NCI-H345 (cell line): ENCODE data around the gene ACSS1.

Source experiments
- DNase-seq: peaks from one replicate; lab custom pipeline; 2025; lab: John Stamatoyannopoulos, UW

ACSS1 gene

DNA sequence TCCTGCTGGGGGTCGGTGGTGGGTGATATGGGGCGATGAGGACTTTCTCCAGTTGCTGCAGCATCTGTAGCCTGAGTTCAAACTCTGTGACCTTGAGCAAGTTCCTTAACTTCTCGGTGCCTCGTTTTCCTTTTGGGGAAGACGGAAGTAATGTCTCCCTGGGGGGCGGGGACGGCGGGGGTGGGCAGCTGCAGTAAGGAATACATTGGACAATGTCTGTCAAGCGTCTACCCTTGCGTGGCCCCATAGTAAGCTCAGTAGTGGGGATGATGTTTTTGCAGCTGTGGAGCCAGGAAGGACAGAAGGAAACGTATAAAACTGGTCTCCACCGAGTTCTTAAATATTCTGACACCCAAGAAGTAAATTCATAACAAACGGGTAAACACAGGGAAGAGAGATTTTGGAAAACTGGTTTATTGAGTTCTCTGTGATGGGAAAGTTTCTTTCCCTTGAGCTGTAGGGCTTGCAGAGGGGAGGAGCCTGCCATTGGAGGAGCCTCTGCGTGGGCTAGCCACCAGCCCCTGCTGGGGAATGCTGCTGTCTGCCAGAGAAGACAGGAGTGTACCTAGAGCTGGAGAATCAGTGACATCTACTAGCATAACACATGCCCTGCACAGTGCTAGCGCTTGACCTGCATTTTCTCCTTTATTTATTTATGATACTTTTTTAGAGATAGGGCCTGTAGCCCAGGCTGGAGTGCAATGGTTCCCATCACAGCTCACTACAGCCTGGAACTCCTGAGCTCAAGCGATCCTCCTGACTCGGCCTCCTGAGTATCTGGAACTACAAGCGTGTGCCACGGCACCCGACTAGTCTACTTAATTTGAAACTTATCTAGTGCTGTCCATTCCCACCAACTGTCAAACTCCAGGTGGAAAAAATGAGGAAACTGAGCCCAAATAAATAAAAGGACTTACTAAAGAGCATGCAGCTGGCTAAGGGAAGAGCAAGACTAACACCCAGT lies 1.2 kb upstream of the ACSS1 start:
- DNase-seq: no peak

DNA sequence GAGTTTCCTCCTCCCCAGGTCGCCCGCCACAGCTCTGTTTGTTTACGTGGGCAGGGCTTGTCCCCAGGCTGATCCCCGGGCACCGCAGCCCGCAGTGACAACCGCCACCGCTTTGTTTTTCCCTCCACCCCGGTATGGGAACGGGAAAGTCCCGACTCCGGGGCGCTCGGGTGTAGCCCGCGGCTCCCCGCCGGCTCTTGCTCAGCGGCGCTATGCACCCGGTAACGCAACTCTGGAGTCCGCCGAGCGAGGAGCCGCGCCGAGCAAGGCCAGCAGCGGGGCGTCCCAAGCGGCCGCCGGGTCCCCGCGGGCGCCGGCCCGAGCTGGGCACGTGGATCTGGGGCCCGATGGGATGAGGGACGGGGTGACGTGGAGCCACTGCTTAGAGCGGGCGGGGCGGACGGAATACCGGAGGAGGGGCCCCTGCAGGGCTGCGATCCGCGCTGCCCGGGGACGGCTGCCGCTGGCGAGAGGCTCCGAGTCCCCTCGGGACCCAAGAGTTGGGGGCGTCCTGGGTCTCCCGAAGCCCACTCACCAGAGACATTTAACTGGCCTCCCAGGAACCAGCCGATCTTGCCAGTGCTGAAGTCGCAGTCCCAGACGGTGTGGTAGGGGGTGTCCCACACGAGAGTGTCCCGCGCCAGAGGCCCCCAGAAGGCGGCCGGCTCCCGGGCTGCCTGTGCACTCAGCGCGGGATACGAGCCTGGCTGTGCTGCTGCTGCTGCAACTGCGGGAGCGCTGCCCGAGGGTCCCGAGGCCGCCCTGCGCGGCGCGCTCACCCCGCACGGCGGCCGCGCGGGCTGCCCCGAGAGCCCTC lies 497 bp downstream of the ACSS1 start:
- DNase-seq: peak; percentile 66

DNA sequence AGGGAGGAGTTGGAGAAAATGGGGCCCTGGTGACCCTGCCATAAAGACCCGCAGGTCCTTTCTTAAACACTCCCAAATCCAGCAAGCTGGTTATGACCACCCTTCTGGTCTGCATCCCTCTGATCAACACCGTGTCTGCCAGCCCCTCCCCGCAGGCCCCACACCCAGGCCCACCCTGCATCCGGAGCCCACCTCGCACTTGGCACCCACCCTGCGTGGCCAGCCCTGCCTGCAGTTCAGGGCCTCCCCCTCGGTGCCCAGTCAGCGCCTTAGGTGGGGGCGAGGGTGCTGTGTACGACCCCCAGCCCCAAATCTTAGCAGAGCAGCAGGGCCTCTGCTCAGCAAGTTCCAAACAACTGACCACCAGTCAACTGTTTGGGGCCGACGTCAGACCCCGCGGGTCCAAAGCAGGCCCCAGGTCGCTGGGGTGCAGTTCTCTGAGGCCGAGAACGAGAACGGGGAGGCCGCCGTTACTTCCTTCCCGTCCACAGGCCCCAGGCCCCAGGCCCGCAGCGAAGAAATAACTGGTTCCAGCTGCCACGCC lies 1.2 kb downstream of the ACSS1 start:
- no peak for DNase-seq

DNA sequence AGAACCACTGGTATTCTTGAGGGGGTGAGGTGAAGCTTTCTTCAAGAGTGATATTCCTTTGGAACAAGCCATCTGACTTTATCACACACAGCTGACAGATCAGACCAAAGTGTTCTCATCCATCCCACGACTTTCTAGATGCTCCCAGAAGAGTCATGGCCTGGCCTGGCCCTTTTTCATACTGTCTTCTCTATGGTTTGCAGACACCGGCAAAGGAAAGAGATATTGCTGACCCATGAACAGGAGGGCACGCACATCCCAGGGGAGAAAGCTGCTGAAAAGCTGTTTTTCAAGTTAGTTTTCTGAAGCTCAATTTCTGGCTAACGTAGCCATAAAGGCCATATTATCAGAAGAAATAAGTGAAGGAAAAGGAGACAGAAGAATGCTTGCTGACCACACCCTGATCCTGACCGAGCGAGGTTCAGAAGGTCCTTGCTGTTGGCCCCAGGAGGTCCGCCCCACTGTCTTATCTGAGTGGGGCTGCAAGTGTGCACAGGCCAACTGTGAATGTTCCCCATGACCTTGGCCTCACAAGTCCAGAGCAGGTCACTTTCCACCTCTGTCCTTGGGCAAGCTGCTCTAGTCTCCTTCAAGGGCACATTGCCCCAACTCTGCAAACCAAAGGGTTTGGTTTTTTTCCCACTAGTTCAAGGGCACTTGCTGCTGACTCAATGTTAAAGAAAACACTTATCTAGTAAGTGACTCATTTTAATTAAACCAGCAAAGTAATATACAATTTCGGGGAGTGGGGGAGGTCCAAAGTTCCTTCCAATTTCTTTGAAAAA lies 2.0 kb downstream of the ACSS1 start:
- no peak for DNase-seq

- DNase-seq: no peak
Observed at GRCh38 chr20:25054995-25055629, 2.8 kb downstream of the ACSS1 start.

- DNase-seq: no peak
Observed at GRCh38 chr20:25054096-25054820, 3.7 kb downstream of the ACSS1 start.

GRCh38 chr20:25053255-25054031 lies 4.5 kb downstream of the ACSS1 start:
- DNase-seq: no peak

DNA sequence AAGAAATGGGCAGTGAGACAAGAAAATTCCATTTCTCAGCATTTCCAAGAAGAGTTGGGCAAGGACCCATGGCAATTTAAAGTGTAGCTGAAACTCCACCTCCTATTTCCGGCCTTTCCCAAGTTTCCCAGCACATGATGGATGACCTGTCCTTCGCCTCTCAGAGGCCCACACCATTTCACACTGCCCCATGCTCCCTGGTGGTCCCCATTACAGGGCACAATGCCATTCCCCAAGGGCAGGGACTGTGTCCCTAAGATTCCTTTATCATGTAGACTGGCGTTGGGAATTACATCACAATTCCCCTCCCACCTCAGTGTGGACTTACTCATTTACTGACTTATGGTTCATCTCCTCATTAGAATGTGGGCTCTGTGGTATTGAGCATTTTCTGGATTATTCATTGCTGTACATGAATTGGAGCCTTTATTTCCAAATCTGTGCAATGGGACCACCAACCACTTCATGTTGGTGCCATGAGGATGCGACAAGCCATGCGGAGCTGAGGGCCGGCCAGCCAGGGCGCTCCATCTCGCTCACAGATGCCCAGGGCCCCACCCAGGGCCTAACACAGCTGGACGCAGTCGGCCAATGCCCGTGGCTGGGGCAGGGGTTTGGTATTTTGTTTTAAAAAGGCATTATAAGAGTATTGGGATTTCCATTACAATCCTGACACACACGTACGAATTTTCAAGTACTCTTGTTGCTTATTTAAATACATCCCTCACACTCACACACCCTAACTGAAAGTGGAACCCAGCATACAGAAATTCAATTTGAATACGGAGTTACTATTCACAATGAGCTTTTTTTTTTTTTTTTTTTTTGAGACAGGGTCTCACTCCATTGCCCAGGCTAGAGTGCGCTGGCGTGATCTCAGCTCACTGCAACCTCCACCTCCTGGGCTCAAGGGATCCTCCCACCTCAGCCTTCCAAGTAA lies 5.4 kb downstream of the ACSS1 start:
- DNase-seq: no peak

GRCh38 chr20:25051386-25052155 lies 6.4 kb downstream of the ACSS1 start:
- DNase-seq: no peak

GRCh38 chr20:25050501-25051350 lies 7.2 kb downstream of the ACSS1 start:
- no peak for DNase-seq

- DNase-seq: no peak
Observed at GRCh38 chr20:25050082-25050481, 7.9 kb downstream of the ACSS1 start.

DNA sequence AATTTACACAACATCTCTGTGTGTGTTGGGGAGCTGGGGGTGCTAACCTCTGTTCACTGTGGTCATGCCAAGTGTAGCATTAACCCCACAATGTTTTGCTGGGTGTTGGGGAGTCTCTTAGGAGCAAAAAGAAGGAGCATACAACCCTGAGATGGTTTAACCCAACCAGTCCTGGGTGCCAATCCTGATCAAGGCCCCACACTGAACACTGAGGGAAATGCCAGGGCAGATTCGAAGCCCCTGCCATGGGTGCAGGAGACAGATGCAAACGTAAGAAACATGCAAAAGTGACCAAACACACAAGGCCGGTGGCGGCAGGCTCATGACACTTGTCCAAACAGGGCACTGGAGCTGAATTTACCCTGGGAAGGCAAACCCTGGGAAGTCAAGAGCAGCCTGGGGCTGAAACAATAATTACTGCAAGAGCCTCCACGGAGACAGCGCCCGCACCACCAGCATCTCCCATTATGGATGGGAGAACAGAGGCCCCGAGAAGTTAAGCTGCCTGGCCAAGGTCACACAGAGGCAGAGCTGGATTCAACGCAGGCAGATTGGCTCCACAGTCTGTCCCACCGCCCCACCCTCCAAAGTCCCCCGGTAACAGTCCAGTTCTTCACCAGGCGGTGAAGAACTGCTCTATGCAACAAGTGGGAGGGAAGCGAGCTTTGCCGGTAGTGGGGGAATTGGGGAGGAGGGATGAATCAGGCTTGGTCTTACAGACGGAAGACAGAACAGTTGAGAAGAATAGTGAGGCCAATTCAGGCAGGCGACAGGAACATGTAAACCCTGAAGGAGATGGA lies 8.5 kb downstream of the ACSS1 start:
- no peak for DNase-seq

GRCh38 chr20:25048519-25048952 lies 9.4 kb downstream of the ACSS1 start:
- no peak for DNase-seq

- DNase-seq: no peak
Observed at GRCh38 chr20:25047766-25048165, 10.2 kb downstream of the ACSS1 start.

- no peak for DNase-seq
Observed at GRCh38 chr20:25046736-25047666, 10.9 kb downstream of the ACSS1 start.
